Aorta (tissue), 5 donors: ENCODE data around the gene SCAP. TPM values are rescaled to one million over a fixed set of nuclear protein-coding genes. Genes with fewer than 3 reads are reported as not detected.
A peak's percentile ranks its signal among the peaks of the same experiment; 100 is the strongest.

ENCODE experiments used
- ATAC-seq: fragments of 200-7000 bp; cut with Tn5 transposase; one replicate; pipeline ENCODE4 v1.9.1; 2022; ENCODE audit warnings: moderate library complexity; ENCODE audit not compliant: low FRiP score
- DNase-seq, 2 donors: peaks; one replicate each; pipeline ENCODE4 v3.0.0-alpha.2; 2020
- H3K27ac ChIP-seq, 2 donors: one replicate each; pipeline ENCODE4 v1.5.1; 2013; ENCODE audit warnings: low read length in 2 of 2, mild to moderate bottlenecking in 2 of 2, moderate library complexity in 2 of 2, control low read depth in 1 of 2, inconsistent platforms in 1 of 2, low read depth in 1 of 2
- H3K27me3 ChIP-seq, 2 donors: one replicate each; pipeline ENCODE4 v1.6.1; 2013; ENCODE audit warnings: control low read depth in 1 of 2, low read length in 1 of 2, mild to moderate bottlenecking in 1 of 2, moderate library complexity in 1 of 2; ENCODE audit not compliant: insufficient read depth in 2 of 2, control insufficient read depth in 1 of 2
- H3K36me3 ChIP-seq, 2 donors: one replicate each; pipeline ENCODE4 v1.6.1; 2013; ENCODE audit warnings: control low read depth in 1 of 2, low read length in 1 of 2, mild to moderate bottlenecking in 1 of 2; ENCODE audit not compliant: insufficient read depth in 2 of 2, control insufficient read depth in 1 of 2
- H3K4me1 ChIP-seq, 2 donors: one replicate each; pipeline ENCODE4 v1.6.1; 2013; ENCODE audit warnings: low read length in 2 of 2, control low read depth in 1 of 2, mild to moderate bottlenecking in 1 of 2, moderate library complexity in 1 of 2; ENCODE audit not compliant: insufficient read depth in 2 of 2, control insufficient read depth in 1 of 2
- H3K4me3 ChIP-seq, 2 donors: one replicate each; pipeline ENCODE4 v1.5.1; 2013; ENCODE audit warnings: low read length in 2 of 2, control low read depth in 1 of 2, mild to moderate bottlenecking in 1 of 2
- H3K9me3 ChIP-seq: one replicate; pipeline ENCODE4 v1.6.1; 2013; ENCODE audit warnings: mild to moderate bottlenecking, low read length; ENCODE audit not compliant: control insufficient read depth
- WGBS, 2 donors: extraction: QIAGEN DNeasy Blood & Tissue Kit; methylation state at CpG; one replicate each; pipeline ENCODE4 v1.1.7; 2013; 5-methylcytosine and 5-hydroxymethylcytosine counted together
- intact Hi-C, 2 donors: fragments of 100-400 bp; cut with DNase I; formaldehyde crosslinking; loops; one replicate each; pipeline versions ENCODE4 v1.14.2 to v1.15.0; 2022
- long read RNA-seq, 2 donors: library from polyadenylated mRNA; unstranded; transcript quantifications; one replicate each; pipeline ENCODE4 v2.0.0, GENCODE V29; 2020 to 2021
- polyA plus RNA-seq, 2 donors: library from polyadenylated mRNA; stranded (reverse); fragments of 200-250 nt; gene quantifications; one replicate each; pipeline ENCODE4 v1.2.3, GENCODE V29; 2013
- total RNA-seq, 2 donors: library from RNA; stranded (reverse); fragmentation: NEBNext Ultra II Directional; extraction: Animal tissue kit (Norgen Biotek cat#: 25700); gene quantifications; one replicate each; pipeline ENCODE4 v1.2.1, GENCODE V29; 2021
- donor health status: healthy with polysubstance abuse.
- donor health status: Bipolar disorder and iron deficiency.
- donor health status: DM: no; HTN: no; CAD: no.
- donor health status: DM: no; HTN: no; CAD: no.
- donor health status: DM: yes; HTN: yes; CAD: no.

SCAP gene
- total RNA-seq: 10 to 100 TPM; 57.4 to 66.1 TPM
- 10 to 100 TPM; 13.9 to 53.0 TPM for polyA plus RNA-seq
- long read RNA-seq, donor 1, full-length matches to known transcripts: 4 of 122 reads
- long read RNA-seq, donor 1, partial matches to known transcripts: 87 of 122 reads
- long read RNA-seq, donor 1, other reads (novel, unspliced or antisense): 31 of 122 reads
- long read RNA-seq, donor 2, partial matches to known transcripts: 36 of 63 reads
- long read RNA-seq, donor 2, other reads (novel, unspliced or antisense): 24 of 63 reads

- peak; percentile 94 to 98 for DNase-seq
These were observed at the start of gene SCAP for GRCh38 chr3:47475570-47476329. SCAP (minus strand) TSS chr3:47475941; CDS start chr3:47442993, 32,948 bp downstream.

GRCh38 chr3:47523310-47524073, 47.8 kb upstream of the SCAP start:
- intact Hi-C loops: loop anchor here (5.0 to 10.0 kb wide), 2 partner anchors 141 to 264 kb away; no protein-coding TSS in a partner anchor
- H3K4me3 ChIP-seq: no peak overlapping the region
- DNase-seq (no peak), ATAC-seq (no peak)
- H3K36me3 ChIP-seq: no peaks in the 10 kb centered on the region
- H3K4me1 ChIP-seq: no peaks in the 10 kb centered on the region
- no peaks in the 10 kb centered on the region for H3K9me3 ChIP-seq
- no peak overlapping the region for H3K27ac ChIP-seq
- 57 to 61% methylated on average over 4 of the region's 4 CpGs for WGBS, 2 donors
- no peaks in the 10 kb centered on the region for H3K27me3 ChIP-seq

More at GRCh38 chr3:47475570-47476329, at the start of gene SCAP:
- Histone ChIP-seq H3K27me3 (no peaks in the 10 kb centered on the region), H3K9me3 (no peaks in the 10 kb centered on the region), H3K4me1 (no peaks in the 10 kb centered on the region), H3K27ac (peak within 1 kb of the TSS in 1 of 2 donors; percentile 87), H3K4me3 (peak within 1 kb of the TSS; percentile 75 to 98), H3K36me3 (no peaks in the 10 kb centered on the region)
- 2 to 3% methylated on average over 59 to 88 of the region's 88 CpGs for WGBS, 2 donors
- ATAC-seq: peak; percentile 98
- intact Hi-C loops: loop anchor here (1.0 to 2.0 kb wide), 2 partner anchors 54 to 55 kb away; no protein-coding TSS in a partner anchor

- Histone ChIP-seq H3K4me3 (no peak overlapping the region), H3K36me3 (no peaks in the 10 kb centered on the region), H3K4me1 (no peaks in the 10 kb centered on the region), H3K27ac (no peak overlapping the region), H3K27me3 (no peaks in the 10 kb centered on the region), H3K9me3 (no peaks in the 10 kb centered on the region)
- 32 to 33% methylated on average over 15 of the region's 15 CpGs for WGBS, 2 donors
- peak; percentile 95 for ATAC-seq
- intact Hi-C loops: loop anchor here (1.0 to 10.0 kb wide), 3 partner anchors 142 to 267 kb away; no protein-coding TSS in a partner anchor
- DNase-seq: peak; percentile 87
These were observed 46.6 kb upstream of the SCAP start for GRCh38 chr3:47522082-47522987.

- DNase-seq (no peak), ATAC-seq (no peak)
- H3K9me3 ChIP-seq: no peaks in the 10 kb centered on the region
- H3K27me3 ChIP-seq: no peaks in the 10 kb centered on the region
- no peaks in the 10 kb centered on the region for H3K36me3 ChIP-seq
- H3K4me3 ChIP-seq: no peak overlapping the region
- H3K27ac ChIP-seq: no peak overlapping the region
- intact Hi-C loops: loop anchor here (5.0 to 10.0 kb wide), 2 partner anchors 144 to 267 kb away; no protein-coding TSS in a partner anchor
- no peaks in the 10 kb centered on the region for H3K4me1 ChIP-seq
These were observed 45.0 kb upstream of the SCAP start for GRCh38 chr3:47520756-47521155.

- Histone ChIP-seq H3K4me3 (no peak overlapping the region), H3K4me1 (no peaks in the 10 kb centered on the region), H3K27me3 (no peaks in the 10 kb centered on the region), H3K9me3 (no peaks in the 10 kb centered on the region), H3K27ac (no peak overlapping the region), H3K36me3 (no peaks in the 10 kb centered on the region)
- no peak for DNase-seq
- intact Hi-C loops: no loop called here
- WGBS, 2 donors: 90 to 95% methylated on average over 2 of the region's 2 CpGs
- ATAC-seq: no peak
These were observed 42.2 kb upstream of the SCAP start for GRCh38 chr3:47517937-47518336.

- no peaks in the 10 kb centered on the region for H3K36me3 ChIP-seq
- 43 to 52% methylated on average over 5 of the region's 5 CpGs for WGBS, 2 donors
- no peak for DNase-seq
- H3K27ac ChIP-seq: no peak overlapping the region
- H3K4me3 ChIP-seq: no peak overlapping the region
- no peaks in the 10 kb centered on the region for H3K4me1 ChIP-seq
- H3K9me3 ChIP-seq: no peaks in the 10 kb centered on the region
- intact Hi-C loops: no loop called here
- no peaks in the 10 kb centered on the region for H3K27me3 ChIP-seq
- no peak for ATAC-seq
These were observed 40.2 kb upstream of the SCAP start for GRCh38 chr3:47515864-47516319.

GRCh38 chr3:47515100-47515499, 39.4 kb upstream of the SCAP start:
- Histone ChIP-seq H3K9me3 (no peaks in the 10 kb centered on the region), H3K4me1 (no peaks in the 10 kb centered on the region), H3K27me3 (no peaks in the 10 kb centered on the region), H3K4me3 (no peak overlapping the region), H3K27ac (no peak overlapping the region), H3K36me3 (no peaks in the 10 kb centered on the region)
- intact Hi-C loops: no loop called here
- WGBS, 2 donors: 83 to 85% methylated on average over 5 of the region's 5 CpGs
- ATAC-seq (no peak), DNase-seq (no peak)
